Measurements from ENCODE around the gene MRGPRX2.

Gene MRGPRX2

GRCh38 chr11:19060629-19061028 lies at the start of gene MRGPRX2:
Gene MRGPRX2 (minus strand): TSS chr11:19060717. CDS start chr11:19056402, 4,315 bp downstream.
- no peak for DNase-seq

- DNase-seq, result no peak
Observed at GRCh38 chr11:19110295-19110694, 49.8 kb upstream of the MRGPRX2 start.

GRCh38 chr11:19107125-19107524 lies 46.6 kb upstream of the MRGPRX2 start:
- DNase-seq, result no peak

GRCh38 chr11:19105011-19105410 lies 44.5 kb upstream of the MRGPRX2 start:
- DNase-seq, result no peak

GRCh38 chr11:19102521-19102900 lies 42.0 kb upstream of the MRGPRX2 start:
- DNase-seq, result no peak

GRCh38 chr11:19101796-19102520 lies 41.4 kb upstream of the MRGPRX2 start:
- peak; percentile 53 for DNase-seq

GRCh38 chr11:19100885-19101284 lies 40.4 kb upstream of the MRGPRX2 start:
- no peak for DNase-seq

GRCh38 chr11:19099093-19099492 lies 38.6 kb upstream of the MRGPRX2 start:
- DNase-seq, result no peak

GRCh38 chr11:19094859-19095258 lies 34.3 kb upstream of the MRGPRX2 start:
- DNase-seq, result no peak

GRCh38 chr11:19093976-19094375 lies 33.5 kb upstream of the MRGPRX2 start:
- DNase-seq, result no peak

GRCh38 chr11:19092850-19093249 lies 32.3 kb upstream of the MRGPRX2 start:
- no peak for DNase-seq

- DNase-seq, result no peak
Observed at GRCh38 chr11:19092342-19092741, 31.8 kb upstream of the MRGPRX2 start.

GRCh38 chr11:19091366-19091765 lies 30.8 kb upstream of the MRGPRX2 start:
- DNase-seq, result no peak

- DNase-seq, result no peak
Observed at GRCh38 chr11:19089421-19089820, 28.9 kb upstream of the MRGPRX2 start.

- DNase-seq, result no peak
Observed at GRCh38 chr11:19088791-19089190, 28.3 kb upstream of the MRGPRX2 start.

- no peak for DNase-seq
Observed at GRCh38 chr11:19087658-19088057, 27.1 kb upstream of the MRGPRX2 start.

- no peak for DNase-seq
Observed at GRCh38 chr11:19084661-19085315, 24.3 kb upstream of the MRGPRX2 start.

GRCh38 chr11:19083166-19083565 lies 22.6 kb upstream of the MRGPRX2 start:
- DNase-seq, result no peak

- no peak for DNase-seq
Observed at GRCh38 chr11:19080579-19080993, 20.1 kb upstream of the MRGPRX2 start.

GRCh38 chr11:19079643-19080440 lies 19.3 kb upstream of the MRGPRX2 start:
- DNase-seq, result no peak

- DNase-seq, result no peak
Observed at GRCh38 chr11:19077965-19078364, 17.4 kb upstream of the MRGPRX2 start.

- DNase-seq, result peak; percentile 30
Observed at GRCh38 chr11:19076744-19077589, 16.4 kb upstream of the MRGPRX2 start.

GRCh38 chr11:19075636-19076035 lies 15.1 kb upstream of the MRGPRX2 start:
- no peak for DNase-seq

Measured in NCI-H526 treated with DMSO at 0.1 percent for 48 hours (cell line).